Hepatocyte (in vitro differentiated cells): Measurements from ENCODE around the gene ATP1B1. TPM values are rescaled to one million over a fixed set of nuclear protein-coding genes. Genes with fewer than 3 reads are reported as not detected.

Source experiments
- DNase-seq: peaks from one replicate; pipeline ENCODE4 v3.0.0-alpha.2; 2016; ENCODE audit warnings: low spot score
- H2AFZ ChIP-seq: fragments of 200-600 bp; sonication (generic); 2 replicates; pipeline ENCODE4 v1.6.0; 2016; ENCODE audit warnings: antibody characterized with exemption, mild to moderate bottlenecking
- H3K27ac ChIP-seq: fragments of 200-600 bp; sonication (generic); 2 replicates; pipeline ENCODE4 v1.5.1; 2016; ENCODE audit warnings: mild to moderate bottlenecking
- H3K27me3 ChIP-seq: fragments of 200-600 bp; sonication (generic); 2 replicates; pipeline ENCODE4 v1.6.1; 2016
- H3K36me3 ChIP-seq: fragments of 200-600 bp; sonication (generic); replicated peaks from 2 replicates; pipeline ENCODE4 v1.5.1; 2016; ENCODE audit warnings: low read depth; ENCODE audit not compliant: insufficient read depth
- H3K4me1 ChIP-seq: fragments of 200-600 bp; sonication (generic); 2 replicates; pipeline ENCODE4 v1.5.1; 2016; ENCODE audit warnings: mild to moderate bottlenecking, moderate library complexity; ENCODE audit not compliant: insufficient read depth
- H3K4me2 ChIP-seq: fragments of 200-600 bp; sonication (generic); 2 replicates; pipeline ENCODE4 v1.6.0; 2016
- H3K4me3 ChIP-seq: fragments of 200-600 bp; sonication (generic); 2 replicates; pipeline ENCODE4 v1.5.1; 2016; ENCODE audit warnings: mild to moderate bottlenecking
- H3K79me2 ChIP-seq: fragments of 200-600 bp; sonication (generic); 2 replicates; pipeline ENCODE4 v1.6.0; 2017; ENCODE audit warnings: mild to moderate bottlenecking
- H3K9me2 ChIP-seq: fragments of 200-600 bp; sonication (generic); replicated peaks from 2 replicates; pipeline ENCODE4 v1.6.0; 2017; ENCODE audit warnings: mild to moderate bottlenecking; ENCODE audit not compliant: insufficient read depth
- H3K9me3 ChIP-seq: fragments of 200-600 bp; sonication (generic); 2 replicates; pipeline ENCODE4 v1.5.1; 2016; ENCODE audit warnings: low read depth, mild to moderate bottlenecking
- H4K20me1 ChIP-seq: fragments of 200-600 bp; sonication (generic); 2 replicates; pipeline ENCODE4 v1.6.0; 2016; ENCODE audit warnings: mild to moderate bottlenecking; ENCODE audit not compliant: insufficient read depth, poor library complexity, severe bottlenecking
- CTCF ChIP-seq: fragments of 200-600 bp; sonication (generic); IDR thresholded peaks from 2 replicates; pipeline ENCODE4 v1.5.1; 2016; ENCODE audit warnings: antibody characterized with exemption, mild to moderate bottlenecking; ENCODE audit not compliant: poor library complexity
- EZH2 ChIP-seq: fragments of 200-600 bp; sonication (generic); IDR thresholded peaks from 2 replicates; pipeline ENCODE4 v1.6.1; 2016; ENCODE audit warnings: antibody characterized with exemption, mild to moderate bottlenecking, borderline replicate concordance
- EZH2phosphoT487 ChIP-seq: fragments of 200-600 bp; sonication (generic); IDR thresholded peaks from one replicate; pipeline ENCODE4 v1.6.1; 2018; ENCODE audit warnings: antibody characterized with exemption, mild to moderate bottlenecking, low read depth, moderate library complexity; ENCODE audit not compliant: unreplicated experiment, severe bottlenecking
- WGBS: methylation state at CpG from one replicate; pipeline ENCODE4 v1.1.6; 2016; ENCODE audit warnings: low lambda C conversion rate; ENCODE audit errors: missing lambda C conversion rate; 5-methylcytosine and 5-hydroxymethylcytosine counted together
- polyA plus RNA-seq: library from polyadenylated mRNA; unstranded; fragments of >200 nt; fragmentation: Nextera tagmentation; extraction: Ambion mirVana; gene quantifications from 2 replicates; pipeline ENCODE4 v1.2.1, GENCODE V29; 2016
- total RNA-seq: library from RNA; depleted of rRNA; stranded (reverse); fragments of >200 nt; gene quantifications from 2 replicates; pipeline ENCODE4 v1.2.3, GENCODE V29; 2014

ATP1B1 gene
- total and polyA plus RNA-seq, 2 experiments from 2014 or later = 123 to 379 TPM

GRCh38 chr1:169092399-169092798, 14.1 kb upstream of the ATP1B1 start:
- WGBS = 96% methylated on average over 2 of the region's 2 CpGs
- Histone ChIP-seq H3K9me2 (no peaks in the 10 kb centered on the region), H3K4me2 (no peak overlapping the region), H3K9me3 (no peaks in the 10 kb centered on the region), H4K20me1 (no peaks in the 10 kb centered on the region), H3K36me3 (no peaks in the 10 kb centered on the region), H3K4me1 (peaks cover 3% of the 10 kb centered on the region), H3K27me3 (no peaks in the 10 kb centered on the region), H2AFZ (no peak overlapping the region), H3K79me2 (no peaks in the 10 kb centered on the region), H3K4me3 (no peak overlapping the region), H3K27ac (no peak overlapping the region)
- no peak for DNase-seq
- no peak for TF ChIP-seq EZH2phosphoT487

- no peak overlapping the region for H3K4me3 ChIP-seq
- H2AFZ ChIP-seq = no peak overlapping the region
- no peaks in the 10 kb centered on the region for H3K4me1 ChIP-seq
- H3K27me3 ChIP-seq = no peaks in the 10 kb centered on the region
- H3K4me2 ChIP-seq = no peak overlapping the region
- 85% methylated on average over 4 of the region's 4 CpGs for WGBS
- H3K9me3 ChIP-seq = no peaks in the 10 kb centered on the region
- H3K36me3 ChIP-seq = no peaks in the 10 kb centered on the region
- no peak for TF ChIP-seq EZH2phosphoT487
- no peak for TF ChIP-seq CTCF
- TF ChIP-seq EZH2 = no peak
- no peak for DNase-seq
- H3K79me2 ChIP-seq = no peaks in the 10 kb centered on the region
- H4K20me1 ChIP-seq = no peaks in the 10 kb centered on the region
- H3K9me2 ChIP-seq = no peaks in the 10 kb centered on the region
- no peak overlapping the region for H3K27ac ChIP-seq
Observed at GRCh38 chr1:169094897-169095569, 11.5 kb upstream of the ATP1B1 start.

- H4K20me1 ChIP-seq = no peaks in the 10 kb centered on the region
- no peaks in the 10 kb centered on the region for H3K79me2 ChIP-seq
- no peak overlapping the region for H3K4me3 ChIP-seq
- H3K27ac ChIP-seq = no peak overlapping the region
- H3K36me3 ChIP-seq = no peaks in the 10 kb centered on the region
- no peak for DNase-seq
- peaks cover 23% of the 10 kb centered on the region for H3K4me1 ChIP-seq
- no peaks in the 10 kb centered on the region for H3K9me2 ChIP-seq
- no peak for TF ChIP-seq EZH2phosphoT487
- no peak overlapping the region for H3K4me2 ChIP-seq
- 93% methylated on average over 1 of the region's 1 CpG for WGBS
- no peaks in the 10 kb centered on the region for H3K27me3 ChIP-seq
- H2AFZ ChIP-seq = no peak overlapping the region
- H3K9me3 ChIP-seq = no peaks in the 10 kb centered on the region
Observed at GRCh38 chr1:169098380-169098779, 8.1 kb upstream of the ATP1B1 start.

- no peak overlapping the region for H3K4me2 ChIP-seq
- no peaks in the 10 kb centered on the region for H3K9me3 ChIP-seq
- no peaks in the 10 kb centered on the region for H3K36me3 ChIP-seq
- H3K4me3 ChIP-seq = no peak overlapping the region
- H3K4me1 ChIP-seq = peaks cover 23% of the 10 kb centered on the region
- H3K27ac ChIP-seq = no peak overlapping the region
- 60% methylated on average over 2 of the region's 2 CpGs for WGBS
- H2AFZ ChIP-seq = no peak overlapping the region
- H4K20me1 ChIP-seq = no peaks in the 10 kb centered on the region
- DNase-seq = no peak
- H3K9me2 ChIP-seq = no peaks in the 10 kb centered on the region
- no peaks in the 10 kb centered on the region for H3K79me2 ChIP-seq
- TF ChIP-seq EZH2phosphoT487 = no peak
- TF ChIP-seq EZH2 = no peak
- no peak for TF ChIP-seq CTCF
- no peaks in the 10 kb centered on the region for H3K27me3 ChIP-seq
Observed at GRCh38 chr1:169099561-169099960, 6.9 kb upstream of the ATP1B1 start.
